Memory B cell (primary cell): ENCODE results near the gene NDUFS1.
"Not testable (repeated sequence)": the region's sequence is repeated elsewhere in the genome, so short reads cannot be mapped to it uniquely, and the experiment has no call there.

ENCODE experiments used
- ATAC-seq: fragments of 150-1000 bp; cut with Tn5 transposase; 2 replicates; pipeline ENCODE4 v1.10.0; 2021; ENCODE audit warnings: low read depth, mild to moderate bottlenecking, moderate library complexity
- DNase-seq, 2 donors: peaks; one replicate each; pipeline ENCODE4 v3.0.0; 2022; ENCODE audit warnings: low spot score in 2 of 2
- H3K27ac Mint-ChIP-seq: one replicate; pipeline ENCODE4 v1.8.0; 2022; ENCODE audit warnings: mild to moderate bottlenecking, moderate library complexity, mixed read lengths
- H3K27me3 Mint-ChIP-seq: one replicate; pipeline ENCODE4 v1.8.0; 2022; ENCODE audit warnings: mixed read lengths
- H3K36me3 Mint-ChIP-seq: one replicate; pipeline ENCODE4 v1.8.0; 2022; ENCODE audit warnings: mild to moderate bottlenecking, mixed read lengths
- H3K4me1 Mint-ChIP-seq: one replicate; pipeline ENCODE4 v1.8.0; 2022; ENCODE audit warnings: mixed read lengths
- H3K4me3 Mint-ChIP-seq: one replicate; pipeline ENCODE4 v1.8.0; 2022; ENCODE audit warnings: mild to moderate bottlenecking, moderate library complexity, mixed read lengths
- H3K9me3 Mint-ChIP-seq: one replicate; pipeline ENCODE4 v1.8.0; 2022; ENCODE audit warnings: mixed read lengths

NDUFS1 gene

GRCh38 chr2:206082298-206082843 lies 76.9 kb downstream of the NDUFS1 start:
- H3K36me3 Mint-ChIP-seq = peaks cover 2% of the 10 kb centered on the region
- no peak for DNase-seq
- peaks cover 37% of the 10 kb centered on the region for H3K4me1 Mint-ChIP-seq
- H3K9me3 Mint-ChIP-seq = no peaks in the 10 kb centered on the region
- H3K27me3 Mint-ChIP-seq = no peaks in the 10 kb centered on the region
- no peak overlapping the region for H3K27ac Mint-ChIP-seq
- ATAC-seq = no peak
- no peak overlapping the region for H3K4me3 Mint-ChIP-seq

- peaks cover 2% of the 10 kb centered on the region for H3K36me3 Mint-ChIP-seq
- H3K9me3 Mint-ChIP-seq = no peaks in the 10 kb centered on the region
- H3K4me3 Mint-ChIP-seq = no peak overlapping the region
- H3K4me1 Mint-ChIP-seq = peaks cover 34% of the 10 kb centered on the region
- H3K27ac Mint-ChIP-seq = no peak overlapping the region
- ATAC-seq (no peak), DNase-seq (no peak)
- no peaks in the 10 kb centered on the region for H3K27me3 Mint-ChIP-seq
Measured at GRCh38 chr2:206080927-206081326, 78.3 kb downstream of the NDUFS1 start.

GRCh38 chr2:206079699-206080465 lies 79.4 kb downstream of the NDUFS1 start:
- Mint-ChIP-seq H3K4me1 (peaks cover 37% of the 10 kb centered on the region), H3K27ac (peak overlapping the region; percentile 3), H3K36me3 (peaks cover 3% of the 10 kb centered on the region), H3K9me3 (no peaks in the 10 kb centered on the region), H3K4me3 (no peak overlapping the region), H3K27me3 (no peaks in the 10 kb centered on the region)
- DNase-seq (no peak), ATAC-seq (no peak)

GRCh38 chr2:206077879-206078278 lies 81.4 kb downstream of the NDUFS1 start:
- not testable (repeated sequence) for H3K27ac Mint-ChIP-seq, H3K9me3 Mint-ChIP-seq, DNase-seq, ATAC-seq, H3K27me3 Mint-ChIP-seq, H3K4me3 Mint-ChIP-seq, H3K36me3 Mint-ChIP-seq
- peaks cover 30% of the 10 kb centered on the region for H3K4me1 Mint-ChIP-seq

GRCh38 chr2:206075113-206075512 lies 84.1 kb downstream of the NDUFS1 start:
- Mint-ChIP-seq H3K4me1 (peaks cover 31% of the 10 kb centered on the region), H3K36me3 (peaks cover 10% of the 10 kb centered on the region), H3K27me3 (no peaks in the 10 kb centered on the region), H3K27ac (no peak overlapping the region), H3K4me3 (no peak overlapping the region), H3K9me3 (no peaks in the 10 kb centered on the region)
- DNase-seq (no peak), ATAC-seq (no peak)

- H3K36me3 Mint-ChIP-seq = peaks cover 16% of the 10 kb centered on the region
- H3K27me3 Mint-ChIP-seq = no peaks in the 10 kb centered on the region
- DNase-seq (no peak), ATAC-seq (no peak)
- H3K27ac Mint-ChIP-seq = peak overlapping the region; percentile 24
- no peak overlapping the region for H3K4me3 Mint-ChIP-seq
- peaks cover 25% of the 10 kb centered on the region for H3K4me1 Mint-ChIP-seq
- no peaks in the 10 kb centered on the region for H3K9me3 Mint-ChIP-seq
Measured at GRCh38 chr2:206071807-206072206, 87.4 kb downstream of the NDUFS1 start.

- Mint-ChIP-seq H3K4me1 (peaks cover 28% of the 10 kb centered on the region), H3K4me3 (no peak overlapping the region), H3K27me3 (no peaks in the 10 kb centered on the region), H3K27ac (no peak overlapping the region), H3K9me3 (no peaks in the 10 kb centered on the region), H3K36me3 (peaks cover 16% of the 10 kb centered on the region)
- ATAC-seq (no peak), DNase-seq (no peak)
Measured at GRCh38 chr2:206069417-206069816, 89.8 kb downstream of the NDUFS1 start.

GRCh38 chr2:206068207-206068606 lies 91.0 kb downstream of the NDUFS1 start:
- H3K27ac Mint-ChIP-seq = no peak overlapping the region

More at GRCh38 chr2:206068207-206068606, 91.0 kb downstream of the NDUFS1 start:
- H3K4me1 Mint-ChIP-seq = peaks cover 24% of the 10 kb centered on the region
- ATAC-seq = no peak
- no peaks in the 10 kb centered on the region for H3K27me3 Mint-ChIP-seq
- DNase-seq = no peak
- H3K4me3 Mint-ChIP-seq = no peak overlapping the region
- no peaks in the 10 kb centered on the region for H3K9me3 Mint-ChIP-seq
- peaks cover 22% of the 10 kb centered on the region for H3K36me3 Mint-ChIP-seq
